Measurements from ENCODE around the gene OR7D2.
"Not testable (repeated sequence)": the region's sequence is repeated elsewhere in the genome, so short reads cannot be mapped to it uniquely, and the experiment has no call there.

Gene OR7D2

DNA sequence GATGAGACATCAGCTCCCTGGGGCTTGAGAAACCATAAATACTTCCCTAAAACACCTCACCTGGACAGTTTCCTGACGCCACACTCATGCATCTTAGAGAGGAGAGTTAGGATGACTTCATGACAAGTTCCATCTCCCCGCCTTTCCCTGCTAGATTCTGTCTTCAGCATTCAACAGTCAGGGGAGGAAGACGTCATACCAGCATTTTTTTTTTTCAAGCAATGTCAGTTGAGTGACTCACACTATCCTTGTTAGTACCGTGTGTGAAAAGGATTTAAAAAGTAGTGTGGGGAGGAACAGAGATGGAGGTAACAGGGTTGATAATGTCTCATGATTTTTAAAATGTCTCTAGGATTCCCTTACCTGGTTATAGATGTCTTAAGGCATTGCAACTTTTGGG lies at the start of gene OR7D2:
Gene OR7D2, plus strand, starts transcription at position 79 of the 400 bp plus-strand sequence. CDS start 6,803 bp downstream, outside the sequence.
- DNase-seq, result no peak

DNA sequence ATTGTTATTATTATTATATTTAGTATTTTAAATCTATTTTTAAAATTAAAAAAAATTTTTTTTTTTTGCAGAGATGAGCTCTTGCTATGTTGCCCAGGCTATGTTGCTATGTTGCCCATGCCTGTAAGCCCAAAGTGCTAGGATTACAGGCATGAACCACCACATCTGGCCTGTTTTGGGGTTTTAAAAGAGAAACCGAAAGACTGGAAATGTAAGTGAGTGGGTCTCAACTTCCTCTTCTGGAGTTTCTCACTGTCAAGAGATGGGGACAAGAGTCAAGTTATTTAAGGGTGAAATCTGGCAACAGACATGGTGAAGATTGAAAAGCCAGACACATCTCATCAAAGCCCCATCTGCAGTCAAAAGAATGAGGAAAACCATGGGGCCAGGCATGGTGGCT lies 47.8 kb upstream of the OR7D2 start:
- no peak for DNase-seq

DNA sequence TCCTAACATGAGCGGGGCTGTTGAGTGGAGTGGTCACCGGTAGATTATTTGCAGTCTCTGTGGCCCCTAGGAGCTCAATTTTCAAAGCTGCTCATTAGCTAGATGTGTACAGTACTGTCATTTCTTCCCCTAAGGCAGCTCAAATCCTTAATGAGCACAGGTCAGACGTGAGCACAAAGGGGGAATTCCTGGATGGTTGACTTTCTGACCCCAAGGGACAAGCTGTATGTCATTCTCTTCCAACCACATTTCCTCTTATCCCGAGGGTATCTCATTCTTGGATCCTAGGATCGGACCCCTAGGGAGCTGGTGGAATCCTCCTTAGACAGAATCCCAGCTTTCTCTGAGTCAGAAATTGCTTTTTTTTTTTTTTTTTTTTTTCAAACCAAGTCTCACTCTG lies 46.4 kb upstream of the OR7D2 start:
- DNase-seq, result no peak

DNA sequence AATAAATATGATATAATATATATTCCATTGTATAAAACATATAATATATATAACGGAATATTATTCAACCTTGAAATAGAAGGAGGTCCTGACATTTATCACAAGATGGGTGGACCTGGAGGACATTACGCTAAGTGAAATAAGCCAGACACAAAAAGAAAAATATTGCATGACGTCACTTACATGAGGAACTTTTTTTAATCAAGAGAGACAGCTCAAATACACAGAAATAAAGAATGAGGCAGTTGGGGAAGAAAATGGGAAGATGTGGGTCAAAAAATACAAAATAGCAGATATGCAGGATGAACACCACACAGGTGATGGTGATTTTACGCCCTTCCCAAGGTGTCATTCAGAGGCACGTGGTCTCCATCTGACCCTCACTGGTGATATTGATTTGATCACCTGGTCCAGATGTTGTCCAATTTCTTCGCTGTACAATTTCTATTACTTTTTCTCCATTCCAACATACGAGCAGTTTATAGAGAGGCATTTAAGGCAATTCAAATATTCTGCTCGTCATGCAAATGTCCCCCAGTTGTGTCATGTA lies 39.1 kb upstream of the OR7D2 start:
- DNase-seq, result no peak

DNA sequence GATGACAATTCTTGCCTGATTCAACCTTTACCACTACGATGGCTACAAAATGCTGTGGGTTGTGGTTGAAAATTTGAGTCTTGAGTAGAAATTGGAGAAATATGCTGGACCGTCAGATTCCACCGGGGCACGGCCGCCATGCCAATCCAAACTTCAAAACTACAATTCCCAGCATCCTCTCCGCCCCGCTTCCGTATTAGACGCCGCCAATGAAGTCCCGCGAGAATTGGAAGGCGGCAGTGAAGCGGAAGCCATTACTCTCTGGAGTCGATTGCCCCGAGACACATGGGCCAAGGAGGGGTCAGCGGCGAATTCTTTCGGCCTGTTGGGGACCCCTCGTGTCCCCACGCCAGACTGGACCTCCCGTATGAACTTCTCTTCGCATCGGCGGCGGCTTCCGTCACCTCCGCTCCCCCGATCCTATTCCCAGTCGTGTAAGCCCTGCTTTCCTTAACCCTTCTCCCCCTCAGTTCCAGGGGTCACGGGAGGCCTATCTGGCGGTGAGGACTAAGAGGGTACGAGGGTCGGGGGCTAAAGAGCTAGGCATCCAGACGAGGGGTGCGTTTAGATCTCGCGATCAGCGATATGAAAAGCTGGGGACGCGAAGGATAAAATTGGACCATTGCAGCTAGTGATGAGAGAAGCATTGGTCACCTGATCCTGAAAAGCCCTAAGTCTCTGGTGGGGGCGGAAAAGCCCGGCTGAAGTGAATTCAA lies 38.5 kb upstream of the OR7D2 start, which contains the start of gene ZNF317:
Gene ZNF317, plus strand, starts transcription at position 239 of the 716 bp plus-strand sequence. CDS start 15,620 bp downstream, outside the sequence.
- peak; percentile 90 for DNase-seq

DNA sequence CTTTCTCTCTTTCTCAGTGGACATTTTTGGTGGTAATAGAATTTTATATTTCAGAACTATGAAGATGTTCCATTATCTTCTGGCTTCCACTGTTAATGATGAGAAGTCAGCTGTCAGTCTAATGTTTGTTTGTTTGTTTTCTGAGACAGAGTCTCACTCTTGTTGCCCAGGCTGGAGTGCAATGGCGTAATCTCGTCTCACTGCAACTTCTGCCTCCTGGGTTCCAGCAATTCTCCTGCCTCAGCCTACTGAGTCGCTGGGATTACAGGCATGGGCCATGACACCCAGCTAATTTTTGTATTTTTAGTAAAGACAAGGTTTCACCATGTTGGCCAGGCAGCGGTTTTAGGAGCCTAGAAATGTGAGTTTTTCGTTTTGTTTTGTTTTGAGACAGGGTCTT lies 33.9 kb upstream of the OR7D2 start:
- no peak for DNase-seq

DNA sequence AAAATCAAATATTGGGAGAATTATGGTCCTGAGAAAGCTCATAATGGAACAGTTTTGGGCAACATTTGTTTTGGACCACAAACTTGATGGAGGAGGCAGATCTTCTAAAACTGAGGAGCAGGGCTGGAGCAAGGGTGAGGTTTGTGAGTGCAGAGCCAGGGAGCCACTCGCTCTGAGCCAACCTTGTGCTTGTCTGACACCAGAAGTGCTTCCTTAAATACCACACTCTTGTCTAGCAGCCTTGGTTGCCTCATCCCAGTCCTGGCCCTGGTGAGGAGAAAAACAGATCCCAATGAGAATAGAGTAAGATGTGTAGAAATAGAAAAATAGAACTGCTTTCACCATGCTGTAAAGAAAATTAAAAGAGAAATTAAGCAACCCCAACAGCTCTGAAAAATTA lies 31.9 kb upstream of the OR7D2 start:
- DNase-seq, result no peak

DNA sequence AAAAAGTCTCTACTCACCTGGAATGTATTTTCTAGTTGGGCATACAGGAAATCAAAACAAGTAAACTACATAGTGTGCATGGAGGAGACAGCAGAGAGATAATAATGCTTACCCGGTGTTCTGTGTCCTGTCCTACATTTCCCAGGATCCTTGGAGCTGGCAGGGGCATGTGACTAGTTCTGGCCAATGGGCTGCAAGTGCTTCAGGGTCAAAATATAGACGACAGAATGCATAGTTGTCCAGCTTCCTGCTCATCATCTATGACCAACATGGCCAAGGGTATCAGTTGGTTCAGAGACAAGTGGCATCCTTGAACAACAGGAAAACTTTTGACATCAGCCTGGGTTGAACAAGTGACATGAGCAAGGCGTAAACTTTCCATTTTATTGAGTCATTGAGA lies 30.1 kb upstream of the OR7D2 start:
- no peak for DNase-seq

DNA sequence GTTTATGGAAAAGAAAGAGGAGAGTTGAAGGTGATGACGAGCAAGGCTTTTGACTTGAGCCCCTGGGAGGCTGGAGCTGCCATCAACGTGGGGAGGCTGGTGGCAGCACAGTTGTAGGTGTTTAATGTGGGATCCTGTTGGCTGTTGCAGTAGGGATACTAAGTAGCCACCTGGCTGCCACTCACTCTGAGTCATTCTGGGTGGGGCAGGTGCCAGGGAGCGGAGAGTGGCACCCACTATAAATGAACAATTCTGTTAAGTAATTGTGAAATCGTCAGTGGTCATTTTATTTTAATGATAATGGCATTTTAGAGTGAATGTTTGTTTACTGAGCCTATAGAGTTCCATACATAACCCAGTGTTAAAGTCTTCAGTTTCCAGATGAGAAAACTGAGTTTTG lies 28.8 kb upstream of the OR7D2 start:
- no peak for DNase-seq

DNA sequence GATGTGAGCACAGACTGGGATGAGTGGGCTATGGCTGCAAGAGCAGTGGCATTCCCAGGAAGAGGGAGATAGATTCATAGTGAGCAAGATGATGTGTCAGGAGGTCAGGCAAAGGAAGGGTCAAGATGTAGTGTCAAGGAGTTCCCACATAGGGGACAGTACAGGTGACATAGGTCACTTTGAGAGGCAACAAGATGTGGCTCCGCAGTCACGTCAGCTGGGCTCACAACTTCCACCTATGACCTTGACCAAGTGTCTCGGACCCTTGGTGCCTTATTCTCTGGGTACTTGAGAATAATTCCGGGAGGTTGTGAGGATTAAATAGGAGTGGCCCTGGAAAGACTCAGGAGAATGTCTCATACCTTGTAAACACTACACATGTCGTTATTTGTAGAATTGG lies 28.1 kb upstream of the OR7D2 start:
- no peak for DNase-seq

DNA sequence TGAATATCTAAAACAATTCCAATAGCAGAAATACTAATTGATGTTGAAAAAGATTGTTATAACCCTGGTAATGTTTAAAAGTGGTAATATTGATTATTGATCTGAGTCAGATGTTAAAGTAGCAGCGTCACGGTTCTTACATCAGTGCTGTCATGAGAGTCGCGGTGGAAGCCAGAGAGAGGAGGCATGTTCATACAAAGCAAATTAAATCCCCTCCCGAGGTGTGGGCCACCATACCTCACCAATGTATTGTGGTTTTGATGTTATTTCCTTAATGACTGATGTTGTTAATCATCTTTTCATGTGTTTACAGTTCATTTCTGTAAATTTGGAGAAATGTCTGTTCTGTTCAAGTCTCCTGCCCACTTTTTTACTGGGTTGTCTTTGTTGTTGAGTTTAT lies 27.4 kb upstream of the OR7D2 start:
- no peak for DNase-seq

DNA sequence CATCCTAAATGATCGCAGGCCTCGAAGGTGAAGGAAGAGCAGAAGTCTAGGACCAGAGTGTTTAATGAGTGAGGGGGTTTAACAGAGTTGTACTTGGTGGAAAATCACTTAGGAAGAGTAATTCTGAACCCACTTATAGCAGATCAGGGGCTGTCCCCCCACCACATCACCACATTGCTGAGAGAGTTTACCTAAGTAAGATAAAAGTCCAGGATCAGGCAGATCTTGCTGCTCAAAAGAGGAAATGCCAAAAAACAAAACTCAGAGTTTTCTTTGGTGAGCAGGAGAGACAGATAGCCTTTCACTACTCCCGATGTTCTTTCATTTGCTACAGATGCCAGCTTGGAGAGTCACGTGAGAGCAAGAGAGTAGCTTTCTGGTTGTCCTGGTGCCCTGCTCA lies 23.2 kb upstream of the OR7D2 start:
- no peak for DNase-seq

DNA sequence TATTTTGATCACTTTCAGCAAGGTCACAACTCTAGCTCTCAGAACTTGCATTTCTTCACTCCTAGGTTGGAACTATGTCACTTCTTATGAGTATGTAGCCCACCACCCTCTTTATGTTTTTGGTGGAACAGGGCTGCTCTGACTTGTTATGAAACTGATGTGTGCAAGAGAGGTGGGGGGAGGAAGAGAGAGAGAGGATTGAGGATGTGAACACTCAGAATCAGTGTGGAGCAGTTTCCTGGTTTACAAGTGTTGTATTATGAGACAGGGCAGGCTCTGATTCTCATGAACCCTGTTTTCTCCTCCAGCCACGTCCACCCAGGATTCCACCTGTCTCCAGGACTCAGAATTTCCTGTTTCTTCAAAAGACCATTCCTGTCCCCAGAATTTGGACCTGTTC lies 22.5 kb upstream of the OR7D2 start:
- DNase-seq, result no peak

DNA sequence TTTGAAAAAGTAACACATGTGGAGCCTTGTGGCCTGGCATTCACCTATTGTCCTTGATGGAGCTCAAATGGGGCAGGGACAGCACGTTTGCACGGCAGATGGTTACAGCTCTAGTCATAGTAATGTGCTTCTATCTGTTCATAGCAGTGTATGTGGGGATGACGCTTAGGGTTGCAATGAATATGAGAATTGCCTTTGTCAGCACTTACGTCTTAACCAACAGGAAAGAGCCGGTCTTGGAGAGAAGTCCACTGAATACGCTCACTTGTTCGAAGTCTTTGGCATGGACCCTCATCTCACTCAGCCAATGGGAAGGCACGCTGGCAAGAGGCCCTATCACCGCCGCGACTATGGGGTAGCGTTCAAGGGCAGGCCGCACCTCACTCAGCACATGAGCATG lies 18.9 kb upstream of the OR7D2 start:
- DNase-seq, result no peak

DNA sequence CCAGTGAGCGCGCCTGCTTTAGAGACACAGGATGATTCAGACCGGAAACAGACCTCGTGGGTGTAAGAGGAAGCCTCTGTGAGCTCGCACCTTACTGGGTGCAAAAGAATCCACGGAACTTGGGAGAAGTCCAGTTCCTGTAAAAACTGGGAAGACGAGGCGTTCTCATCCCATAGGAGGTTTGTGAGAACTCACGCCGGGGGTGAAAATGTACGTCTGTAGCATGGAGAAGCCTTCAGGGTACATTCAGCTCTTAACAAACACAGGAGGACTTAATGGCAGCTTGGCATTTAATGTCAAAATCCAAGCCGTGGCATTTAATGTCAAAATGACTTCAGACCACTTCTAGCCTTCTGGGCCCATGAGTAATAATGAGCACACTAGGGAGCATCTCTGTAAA lies 17.4 kb upstream of the OR7D2 start:
- no peak for DNase-seq

DNA sequence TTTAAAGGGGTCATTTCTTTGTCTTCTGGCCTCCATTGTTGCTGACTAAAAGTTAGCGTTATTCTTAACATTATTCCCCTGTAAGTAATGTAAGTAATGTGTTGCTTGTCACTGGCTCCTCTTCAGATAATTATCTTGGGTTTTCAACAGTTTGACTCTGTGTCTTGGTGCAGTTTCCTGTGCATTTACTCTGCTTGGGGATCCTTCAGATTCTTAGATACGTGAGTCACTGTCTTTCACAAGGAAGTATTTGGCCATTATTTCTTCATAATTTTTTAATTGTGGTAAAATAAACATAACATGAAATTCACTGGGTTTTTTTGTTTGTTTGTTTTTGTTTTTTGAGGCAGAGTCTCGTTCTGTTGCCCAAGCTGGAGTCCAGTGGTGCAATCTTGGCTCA lies 13.5 kb upstream of the OR7D2 start:
- DNase-seq, result no peak

DNA sequence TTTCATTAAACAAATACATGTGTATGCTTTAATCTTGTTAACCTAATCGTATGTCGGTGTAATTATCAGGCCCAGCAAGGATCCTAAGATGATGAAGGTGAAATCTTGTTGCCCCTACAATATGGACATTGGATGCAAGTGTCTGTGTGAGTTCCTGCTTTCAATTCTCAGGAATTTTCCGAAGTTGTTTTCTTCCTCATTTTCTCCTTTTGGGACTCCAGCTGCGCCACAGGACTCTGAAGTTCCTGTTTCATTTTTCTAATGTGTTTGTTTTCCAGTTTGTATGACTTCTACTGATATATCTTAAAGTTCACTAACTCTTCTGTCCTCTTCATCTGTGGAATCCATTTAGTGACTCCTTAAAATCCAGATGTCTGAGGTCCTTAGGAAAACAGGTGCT lies 11.9 kb upstream of the OR7D2 start:
- no peak for DNase-seq

DNA sequence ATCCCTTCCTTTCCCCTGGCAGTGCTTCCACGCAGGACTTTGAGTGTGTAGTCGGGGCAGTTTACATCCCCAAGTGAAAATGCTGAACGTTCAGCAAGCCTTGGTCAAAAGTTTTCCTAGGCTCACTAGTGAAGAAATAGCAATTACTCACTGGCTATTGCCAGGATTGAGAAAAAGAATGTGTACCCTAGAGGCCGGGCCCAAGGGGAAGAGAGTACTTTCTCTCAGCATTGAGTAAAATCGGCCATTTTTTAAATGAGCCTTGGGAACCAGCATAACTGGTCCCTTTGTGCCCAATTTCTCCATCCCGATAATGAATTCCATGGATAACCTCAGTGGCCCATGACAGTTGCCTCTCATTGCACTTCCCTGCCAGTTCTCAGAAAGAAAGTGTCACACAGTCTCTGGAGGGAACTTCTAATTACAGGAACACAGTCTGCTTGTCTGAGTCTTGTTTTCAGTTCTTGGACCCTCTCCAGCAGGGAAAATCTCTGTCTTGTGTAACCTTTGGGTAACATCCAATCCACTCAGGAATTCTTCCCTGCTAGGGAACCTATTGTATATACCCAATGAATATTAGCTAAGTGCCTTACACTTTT lies 7.3 kb upstream of the OR7D2 start:
- no peak for DNase-seq

DNA sequence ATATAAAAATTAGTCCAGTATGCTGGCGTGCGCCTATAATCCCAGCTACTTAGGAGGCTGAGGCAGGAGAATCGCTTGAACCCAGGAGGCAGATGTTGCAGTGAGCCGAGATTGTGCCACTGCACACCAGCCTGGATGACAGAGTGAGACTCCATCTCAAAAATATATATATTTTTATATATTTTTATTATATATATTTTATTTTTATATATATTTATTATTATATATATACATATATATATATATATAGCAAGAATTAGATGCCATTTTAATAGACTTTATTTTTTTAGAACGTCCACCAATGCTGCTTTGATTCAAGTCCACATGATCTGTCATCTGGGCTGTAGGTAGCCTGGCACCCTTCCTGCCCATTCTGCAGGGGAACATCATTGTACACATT lies 3.5 kb upstream of the OR7D2 start:
- DNase-seq, result no peak

DNA sequence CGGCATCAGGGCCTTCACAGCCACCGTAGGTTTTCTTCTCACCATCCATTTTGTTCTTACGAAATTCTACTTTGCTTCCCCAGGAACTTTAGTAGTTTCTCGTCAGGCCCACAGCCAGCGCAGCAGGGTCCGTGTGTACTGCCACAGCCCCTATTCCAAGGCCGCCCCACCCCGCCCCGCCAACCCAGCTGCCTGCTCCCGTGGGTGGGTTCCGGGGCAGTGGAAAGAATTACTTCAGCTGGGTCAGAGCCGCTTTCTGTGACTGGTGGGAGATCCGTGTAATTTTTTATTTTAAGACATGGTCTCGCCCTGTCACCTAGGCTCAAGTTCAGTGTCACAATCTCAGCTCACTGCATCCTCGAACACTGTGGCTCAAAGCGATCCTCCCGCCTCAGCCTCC lies 4.2 kb downstream of the OR7D2 start:
- DNase-seq, result no peak

DNA sequence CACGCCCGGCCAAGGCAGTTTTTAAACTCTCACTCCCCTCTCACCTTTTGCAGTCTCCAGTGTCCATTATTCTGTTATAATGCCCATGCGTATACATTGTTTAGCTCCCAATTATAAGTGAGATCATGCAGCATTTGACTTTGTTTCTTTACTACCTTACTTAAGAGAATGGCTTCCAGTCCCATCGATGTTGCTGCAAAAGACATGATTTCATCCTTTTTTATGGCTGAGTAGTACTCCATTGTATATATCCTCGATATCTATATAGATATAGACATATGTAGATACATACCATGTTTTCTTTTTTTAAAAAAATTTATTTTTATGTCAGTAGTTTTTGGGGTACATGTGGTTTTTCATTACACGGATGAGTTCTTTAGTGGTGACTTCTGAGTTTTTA lies 8.4 kb downstream of the OR7D2 start:
- no peak for DNase-seq

DNA sequence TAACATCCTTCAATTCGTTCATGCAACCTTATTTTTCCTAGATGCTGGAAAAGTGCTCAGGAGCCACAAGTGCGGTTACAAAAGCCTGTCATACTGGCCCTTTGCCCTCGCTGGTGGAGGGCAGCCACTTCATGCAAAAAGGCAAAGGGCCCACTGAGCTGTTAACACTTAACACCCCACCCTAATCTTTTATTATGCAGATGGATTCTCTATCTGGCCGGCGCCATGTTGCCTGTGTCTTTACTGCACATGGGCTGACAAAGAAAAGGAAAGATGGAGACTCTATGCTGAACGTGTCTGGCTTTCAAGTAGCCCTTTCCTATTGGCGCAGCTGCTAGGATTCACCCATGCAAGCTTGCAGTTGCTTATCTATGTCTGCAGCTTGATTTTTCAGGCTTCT lies 10.8 kb downstream of the OR7D2 start:
- no peak for DNase-seq

DNA sequence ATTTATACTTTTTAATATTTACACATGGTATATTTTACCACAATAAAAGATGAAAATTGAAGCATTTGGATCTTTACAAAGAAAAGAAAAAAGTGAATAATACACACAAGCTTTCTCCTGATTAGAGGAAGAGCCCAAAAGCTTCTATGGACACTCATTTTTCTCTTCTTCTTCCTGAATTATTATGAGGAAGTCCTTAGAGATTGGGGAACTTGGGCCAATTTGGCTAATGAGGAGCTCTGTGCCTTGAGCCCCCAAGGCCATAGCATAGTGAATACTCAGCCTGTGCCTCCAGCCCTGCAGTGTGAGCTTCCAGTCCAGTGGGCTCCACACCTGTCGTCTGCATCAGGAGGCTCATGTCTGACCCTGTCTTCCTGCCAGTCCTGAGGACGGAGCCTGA lies 19.3 kb downstream of the OR7D2 start:
- DNase-seq, result not testable (repeated sequence)

DNA sequence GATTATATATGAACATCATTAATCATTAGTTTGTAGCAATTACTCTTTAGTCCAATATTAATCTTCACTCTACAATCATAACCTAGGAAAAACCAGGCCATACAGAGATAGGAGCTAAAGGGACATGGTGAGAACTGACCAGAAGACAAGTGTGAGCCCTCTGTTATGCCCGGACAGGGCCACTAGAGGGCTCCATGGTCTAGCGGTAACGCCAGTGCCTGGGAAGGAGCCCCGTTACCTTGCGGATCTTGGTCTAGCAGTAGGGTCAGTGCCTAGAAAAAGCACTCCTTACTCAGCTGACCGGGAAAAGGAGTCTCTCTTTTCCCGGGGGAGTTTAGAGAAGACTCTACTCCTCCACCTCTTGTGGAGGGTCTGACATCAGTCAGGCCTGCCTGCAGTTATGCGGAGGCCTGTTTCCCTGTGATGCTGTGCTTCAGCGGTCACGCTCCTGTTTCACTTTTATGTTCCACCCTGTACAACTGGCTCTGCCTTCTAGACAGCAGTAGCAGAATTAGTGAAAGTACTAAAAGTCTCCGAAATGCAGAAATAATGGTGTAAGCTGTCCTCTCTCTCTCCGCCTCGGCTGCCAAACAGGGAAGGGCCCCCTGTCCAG lies 26.8 kb downstream of the OR7D2 start:
- DNase-seq, result peak; percentile 69
